ENCODE results near the gene ARIH1. TPM values are rescaled to one million over a fixed set of nuclear protein-coding genes. Genes with fewer than 3 reads are reported as not detected.

The ARIH1 gene
- total and polyA plus RNA-seq, 2 donors (not counting 3 experiments of a cell fraction or from before 2014, with no cell fraction given) = 25.1 to 144 TPM

DNA sequence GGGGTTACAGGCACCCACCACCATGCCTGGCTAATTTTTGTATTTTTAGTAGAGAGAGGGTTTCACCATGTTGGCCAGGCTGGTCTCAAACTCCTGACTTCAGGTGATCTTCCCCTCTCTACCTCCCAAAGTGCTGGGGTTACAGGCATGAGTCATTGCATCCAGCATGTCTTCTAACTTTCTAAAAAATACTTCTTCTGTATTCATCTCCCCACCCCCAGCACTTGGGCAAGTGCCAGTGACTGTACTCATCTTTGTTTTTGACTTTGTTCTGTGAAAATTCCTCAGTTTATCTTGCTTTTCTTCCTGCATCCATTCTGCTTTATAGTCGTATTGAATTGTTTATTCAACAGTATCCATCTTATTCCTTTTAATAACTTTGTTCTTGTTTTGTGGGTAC lies 47.6 kb downstream of the ARIH1 start:
- peak; percentile 40 for DNase-seq (ENCODE audit: low read depth, low spot score)
- no TSS peak for BruUV-seq (replicated peaks)

More for the DNA sequence above, 47.6 kb downstream of the ARIH1 start:
- Histone ChIP-seq H3K9me1 (replicated peaks; ENCODE audit: control insufficient read depth, extremely low read depth, insufficient read depth, low read length) (no peaks in the 10 kb centered on the region), H3K27ac (ENCODE audit: insufficient read depth, low read depth, low read length) (no peak overlapping the region), H3K79me2 (ENCODE audit: control insufficient read depth, insufficient read depth, low read length) (peaks cover 38% of the 10 kb centered on the region), H3K4me1 (ENCODE audit: control insufficient read depth, extremely low read depth, insufficient read depth, low read length) (no peaks in the 10 kb centered on the region), H3K36me3 (ENCODE audit: control insufficient read depth in 2 of 2, extremely low read depth in 1 of 2, insufficient read depth in 2 of 2, low read length in 2 of 2) (peaks cover 0 to 6% of the 10 kb centered on the region in 2 experiments), H3K9ac (replicated peaks; ENCODE audit: extremely low read depth, insufficient read depth, low read length) (no peak overlapping the region), H3K4me3 (replicated peaks in 1 of 3; ENCODE audit: insufficient read depth in 1 of 3, low read depth in 1 of 3, low read length in 3 of 3) (no peak overlapping the region), H3K4me2 (ENCODE audit: insufficient read depth, low read length) (no peak overlapping the region), H4K20me1 (replicated peaks; ENCODE audit: control insufficient read depth, extremely low read depth, insufficient read depth, low read length) (peaks cover 4% of the 10 kb centered on the region), H2AFZ (ENCODE audit: low read depth, low read length) (no peak overlapping the region), H3K27me3 (ENCODE audit: control insufficient read depth in 2 of 2, insufficient read depth in 2 of 2, low read length in 2 of 2) (no peaks in the 10 kb centered on the region), H3K9me3 (replicated peaks; ENCODE audit: control insufficient read depth, insufficient read depth, low read length) (no peaks in the 10 kb centered on the region)
- POLR2A ChIA-PET = no interaction called here
- TF ChIP-seq, protein P1, sequence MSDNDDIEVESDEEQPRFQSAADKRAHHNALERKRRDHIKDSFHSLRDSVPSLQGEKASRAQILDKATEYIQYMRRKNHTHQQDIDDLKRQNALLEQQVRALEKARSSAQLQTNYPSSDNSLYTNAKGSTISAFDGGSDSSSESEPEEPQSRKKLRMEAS (IDR thresholded peaks at IDR 0.05; ENCODE audit: insufficient read depth, insufficient read length) = no peak
- TF ChIP-seq POLR2A (IDR thresholded peaks at IDR 0.05; ENCODE audit: low read depth, low read length) = no peak
- TF ChIP-seq POLR2AphosphoS5 (IDR thresholded peaks at IDR 0.05; ENCODE audit: insufficient read depth, low read depth, low read length) = no peak
- TF ChIP-seq GATA2 (IDR thresholded peaks at IDR 0.05; ENCODE audit: insufficient read depth, insufficient read length, low read depth, low read length) = no peak
- TF ChIP-seq, protein P2, sequence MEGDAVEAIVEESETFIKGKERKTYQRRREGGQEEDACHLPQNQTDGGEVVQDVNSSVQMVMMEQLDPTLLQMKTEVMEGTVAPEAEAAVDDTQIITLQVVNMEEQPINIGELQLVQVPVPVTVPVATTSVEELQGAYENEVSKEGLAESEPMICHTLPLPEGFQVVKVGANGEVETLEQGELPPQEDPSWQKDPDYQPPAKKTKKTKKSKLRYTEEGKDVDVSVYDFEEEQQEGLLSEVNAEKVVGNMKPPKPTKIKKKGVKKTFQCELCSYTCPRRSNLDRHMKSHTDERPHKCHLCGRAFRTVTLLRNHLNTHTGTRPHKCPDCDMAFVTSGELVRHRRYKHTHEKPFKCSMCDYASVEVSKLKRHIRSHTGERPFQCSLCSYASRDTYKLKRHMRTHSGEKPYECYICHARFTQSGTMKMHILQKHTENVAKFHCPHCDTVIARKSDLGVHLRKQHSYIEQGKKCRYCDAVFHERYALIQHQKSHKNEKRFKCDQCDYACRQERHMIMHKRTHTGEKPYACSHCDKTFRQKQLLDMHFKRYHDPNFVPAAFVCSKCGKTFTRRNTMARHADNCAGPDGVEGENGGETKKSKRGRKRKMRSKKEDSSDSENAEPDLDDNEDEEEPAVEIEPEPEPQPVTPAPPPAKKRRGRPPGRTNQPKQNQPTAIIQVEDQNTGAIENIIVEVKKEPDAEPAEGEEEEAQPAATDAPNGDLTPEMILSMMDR (IDR thresholded peaks at IDR 0.05; ENCODE audit: extremely low read depth in 1 of 2, insufficient read depth in 1 of 2, low read depth in 1 of 2, low read length in 2 of 2) = no peak
- TF ChIP-seq JUN (IDR thresholded peaks at IDR 0.05; ENCODE audit: borderline replicate concordance, insufficient read depth, insufficient read length, low read depth) = no peak
- TF ChIP-seq MYC (IDR thresholded peaks at IDR 0.05; ENCODE audit: low read depth, low read length) = no peak
- no peak for FAIRE-seq
- dilution Hi-C loops (cut with MboI; ENCODE audit: extremely low pct_ligation_motif_present, low sequenced_read_pairs) = no loop called here
- intact Hi-C loops (cut with micrococcal nuclease) = no loop called here
- CTCF ChIA-PET = interaction anchor here (0.7 to 1.0 kb wide), 2 partner anchors 12 to 19 kb away, joined by 3 to 4 read pairs; no protein-coding TSS in a partner anchor

Data from endothelial cell of umbilical vein (primary cell).